Fibroblast of pulmonary artery (primary cell): ENCODE data around the gene TRH.
A peak's percentile ranks its signal among the peaks of the same experiment; 100 is the strongest.

Source experiments
- DNase-seq: peaks from one replicate; pipeline ENCODE4 v3.0.0-alpha.2; 2010; ENCODE audit warnings: low read depth
- H3K4me3 ChIP-seq: replicated peaks from 2 replicates; pipeline ENCODE4 v1.5.1; 2011; ENCODE audit warnings: low read depth, mild to moderate bottlenecking, control low read depth, low read length, moderate library complexity
- CTCF ChIP-seq: IDR thresholded peaks from 2 replicates; pipeline ENCODE4 v1.5.1; 2011; ENCODE audit warnings: mild to moderate bottlenecking, control low read depth, low read length, inconsistent platforms; ENCODE audit errors: missing control alignments

TRH gene

GRCh38 chr3:129937717-129938116 is 36.8 kb upstream of the TRH start:
- no peak overlapping the region for H3K4me3 ChIP-seq
- no peak for TF ChIP-seq CTCF
- no peak for DNase-seq

GRCh38 chr3:129938140-129938930 is 36.2 kb upstream of the TRH start:
- DNase-seq = no peak
- no peak overlapping the region for H3K4me3 ChIP-seq
- TF ChIP-seq CTCF = peak; percentile 10

- H3K4me3 ChIP-seq = no peak overlapping the region
- no peak for DNase-seq
- TF ChIP-seq CTCF = no peak
Observed at GRCh38 chr3:129940086-129940485, 34.4 kb upstream of the TRH start.

GRCh38 chr3:129942296-129942695 is 32.2 kb upstream of the TRH start:
- peak; percentile 72 for DNase-seq
- peak; percentile 72 for TF ChIP-seq CTCF
- no peak overlapping the region for H3K4me3 ChIP-seq

GRCh38 chr3:129943020-129943419 is 31.5 kb upstream of the TRH start:
- DNase-seq = no peak
- H3K4me3 ChIP-seq = no peak overlapping the region
- no peak for TF ChIP-seq CTCF

GRCh38 chr3:129944709-129945108 is 29.8 kb upstream of the TRH start:
- TF ChIP-seq CTCF = no peak
- H3K4me3 ChIP-seq = no peak overlapping the region
- no peak for DNase-seq
